SU-DHL-6 (cell line): ENCODE results near the gene CACNB1.

Experiments used
- EZH2phosphoT487 ChIP-seq: fragments of 200-600 bp; sonication (generic), shearing (Covaris generic); conservative IDR thresholded peaks from 2 replicates; pipeline ENCODE4 v1.6.1; 2018; ENCODE audit warnings: mild to moderate bottlenecking, antibody characterized with exemption, low read length, moderate library complexity, mixed read lengths
- TF ChIP-seq, protein P1 (sequence below): fragments of 200-600 bp; sonication (generic); IDR thresholded peaks from one replicate; pipeline ENCODE4 v1.5.1; 2017; ENCODE audit warnings: antibody characterized with exemption, mild to moderate bottlenecking, low read length, moderate library complexity; ENCODE audit not compliant: insufficient read depth, poor library complexity, severe bottlenecking

- TF ChIP-seq, protein P1, sequence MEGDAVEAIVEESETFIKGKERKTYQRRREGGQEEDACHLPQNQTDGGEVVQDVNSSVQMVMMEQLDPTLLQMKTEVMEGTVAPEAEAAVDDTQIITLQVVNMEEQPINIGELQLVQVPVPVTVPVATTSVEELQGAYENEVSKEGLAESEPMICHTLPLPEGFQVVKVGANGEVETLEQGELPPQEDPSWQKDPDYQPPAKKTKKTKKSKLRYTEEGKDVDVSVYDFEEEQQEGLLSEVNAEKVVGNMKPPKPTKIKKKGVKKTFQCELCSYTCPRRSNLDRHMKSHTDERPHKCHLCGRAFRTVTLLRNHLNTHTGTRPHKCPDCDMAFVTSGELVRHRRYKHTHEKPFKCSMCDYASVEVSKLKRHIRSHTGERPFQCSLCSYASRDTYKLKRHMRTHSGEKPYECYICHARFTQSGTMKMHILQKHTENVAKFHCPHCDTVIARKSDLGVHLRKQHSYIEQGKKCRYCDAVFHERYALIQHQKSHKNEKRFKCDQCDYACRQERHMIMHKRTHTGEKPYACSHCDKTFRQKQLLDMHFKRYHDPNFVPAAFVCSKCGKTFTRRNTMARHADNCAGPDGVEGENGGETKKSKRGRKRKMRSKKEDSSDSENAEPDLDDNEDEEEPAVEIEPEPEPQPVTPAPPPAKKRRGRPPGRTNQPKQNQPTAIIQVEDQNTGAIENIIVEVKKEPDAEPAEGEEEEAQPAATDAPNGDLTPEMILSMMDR = no peak
- TF ChIP-seq EZH2phosphoT487 = no peak
Measured at GRCh38 chr17:39212195-39212810, 14.8 kb upstream of the CACNB1 start.
